ENCODE data around the gene R3HDM4.
A peak's percentile ranks its signal among the peaks of the same experiment; 100 is the strongest.
"Not testable (repeated sequence)": the region's sequence is repeated elsewhere in the genome, so short reads cannot be mapped to it uniquely, and the experiment has no call there.

Gene R3HDM4

GRCh38 chr19:911197-912033, 1.6 kb downstream of the R3HDM4 start:
- no peak for DNase-seq (ENCODE audit: low spot score)

GRCh38 chr19:907183-907853, 5.7 kb downstream of the R3HDM4 start:
- DNase-seq (ENCODE audit: low spot score): no peak

- DNase-seq (ENCODE audit: low spot score): no peak
Measured at GRCh38 chr19:906480-906879, 6.5 kb downstream of the R3HDM4 start.

GRCh38 chr19:904545-904944, 8.5 kb downstream of the R3HDM4 start:
- no peak for DNase-seq (ENCODE audit: low spot score)

GRCh38 chr19:903266-903797, 9.7 kb downstream of the R3HDM4 start:
- no peak for DNase-seq (ENCODE audit: low spot score)

GRCh38 chr19:902446-903226, 10.4 kb downstream of the R3HDM4 start:
- DNase-seq (ENCODE audit: low spot score): no peak

GRCh38 chr19:902093-902370, 11.0 kb downstream of the R3HDM4 start:
- no peak for DNase-seq (ENCODE audit: low spot score)

GRCh38 chr19:901216-902092, 11.6 kb downstream of the R3HDM4 start:
- DNase-seq (ENCODE audit: low spot score): no peak

GRCh38 chr19:900302-901111, 12.5 kb downstream of the R3HDM4 start:
- DNase-seq (ENCODE audit: low spot score): no peak

GRCh38 chr19:900043-900301, 13.0 kb downstream of the R3HDM4 start:
- DNase-seq (ENCODE audit: low spot score): no peak

- DNase-seq (ENCODE audit: low spot score): no peak
Measured at GRCh38 chr19:899336-900042, 13.5 kb downstream of the R3HDM4 start.

- no peak for DNase-seq (ENCODE audit: low spot score)
Measured at GRCh38 chr19:898663-899062, 14.4 kb downstream of the R3HDM4 start.

- no peak for DNase-seq (ENCODE audit: low spot score)
Measured at GRCh38 chr19:897442-898039, 15.5 kb downstream of the R3HDM4 start.

- DNase-seq (ENCODE audit: low spot score): no peak
Measured at GRCh38 chr19:896999-897398, 16.0 kb downstream of the R3HDM4 start.

- no peak for DNase-seq (ENCODE audit: low spot score)
Measured at GRCh38 chr19:896434-896833, 16.6 kb downstream of the R3HDM4 start.

- DNase-seq (ENCODE audit: low spot score): peak; percentile 92
Measured at GRCh38 chr19:892894-893689, 19.9 kb downstream of the R3HDM4 start, which contains the start of the genes MED16 and RNU6-9. MED16 (minus strand) TSS chr19:893187; CDS start chr19:891131, 2,056 bp downstream. RNU6-9 (plus strand) TSS chr19:893484.

- DNase-seq (ENCODE audit: low spot score): no peak
Measured at GRCh38 chr19:892243-892893, 20.7 kb downstream of the R3HDM4 start.

GRCh38 chr19:891421-892200, 21.4 kb downstream of the R3HDM4 start:
- not testable (repeated sequence) for DNase-seq (ENCODE audit: low spot score)
